ENCODE results near the gene PCTP.

Gene PCTP

GRCh38 chr17:55748841-55749240 lies 2.0 kb upstream of the PCTP start:
- no peak for DNase-seq (ENCODE audit: low read depth)
- no peak overlapping the region for H3K4me3 ChIP-seq (ENCODE audit: low read depth, low read length)
- TF ChIP-seq CTCF (IDR thresholded peaks at IDR 0.05; ENCODE audit: low read depth, low read length, missing control alignments) = no peak
- in situ Hi-C loops (cut with HindIII; ENCODE audit: low sequenced_read_pairs) = no loop called here

GRCh38 chr17:55749985-55750384 lies 866 bp upstream of the PCTP start:
- in situ Hi-C loops (cut with HindIII; ENCODE audit: low sequenced_read_pairs) = loop anchor here (25.0 kb wide), 1 partner anchor 213 kb away; no protein-coding TSS in a partner anchor
- no peak for DNase-seq (ENCODE audit: low read depth)
- H3K4me3 ChIP-seq (ENCODE audit: low read depth, low read length) = no peak overlapping the region
- TF ChIP-seq CTCF (IDR thresholded peaks at IDR 0.05; ENCODE audit: low read depth, low read length, missing control alignments) = no peak

GRCh38 chr17:55751720-55752250 lies 934 bp downstream of the PCTP start:
- H3K4me3 ChIP-seq (ENCODE audit: low read depth, low read length) = peak overlapping the region; percentile 78
- in situ Hi-C loops (cut with HindIII; ENCODE audit: low sequenced_read_pairs) = loop anchor here (25.0 kb wide), 1 partner anchor 214 kb away; no protein-coding TSS in a partner anchor
- no peak for TF ChIP-seq CTCF (IDR thresholded peaks at IDR 0.05; ENCODE audit: low read depth, low read length, missing control alignments)
- DNase-seq (ENCODE audit: low read depth) = no peak

GRCh38 chr17:55756689-55757088 lies 5.8 kb downstream of the PCTP start:
- DNase-seq (ENCODE audit: low read depth) = no peak
- in situ Hi-C loops (cut with HindIII; ENCODE audit: low sequenced_read_pairs) = loop anchor here (25.0 kb wide), 1 partner anchor 219 kb away; no protein-coding TSS in a partner anchor
- no peak overlapping the region for H3K4me3 ChIP-seq (ENCODE audit: low read depth, low read length)
- TF ChIP-seq CTCF (IDR thresholded peaks at IDR 0.05; ENCODE audit: low read depth, low read length, missing control alignments) = no peak

GRCh38 chr17:55757659-55758058 lies 6.8 kb downstream of the PCTP start:
- in situ Hi-C loops (cut with HindIII; ENCODE audit: low sequenced_read_pairs) = loop anchor here (25.0 kb wide), 1 partner anchor 220 kb away; no protein-coding TSS in a partner anchor
- TF ChIP-seq CTCF (IDR thresholded peaks at IDR 0.05; ENCODE audit: low read depth, low read length, missing control alignments) = no peak
- no peak for DNase-seq (ENCODE audit: low read depth)
- H3K4me3 ChIP-seq (ENCODE audit: low read depth, low read length) = no peak overlapping the region

GRCh38 chr17:55758171-55758570 lies 7.3 kb downstream of the PCTP start:
- in situ Hi-C loops (cut with HindIII; ENCODE audit: low sequenced_read_pairs) = loop anchor here (25.0 kb wide), 1 partner anchor 221 kb away; no protein-coding TSS in a partner anchor
- no peak overlapping the region for H3K4me3 ChIP-seq (ENCODE audit: low read depth, low read length)
- no peak for TF ChIP-seq CTCF (IDR thresholded peaks at IDR 0.05; ENCODE audit: low read depth, low read length, missing control alignments)
- no peak for DNase-seq (ENCODE audit: low read depth)

All from astrocyte of the cerebellum (primary cell).